ENCODE measurements around the gene KHNYN.

Gene KHNYN

DNA sequence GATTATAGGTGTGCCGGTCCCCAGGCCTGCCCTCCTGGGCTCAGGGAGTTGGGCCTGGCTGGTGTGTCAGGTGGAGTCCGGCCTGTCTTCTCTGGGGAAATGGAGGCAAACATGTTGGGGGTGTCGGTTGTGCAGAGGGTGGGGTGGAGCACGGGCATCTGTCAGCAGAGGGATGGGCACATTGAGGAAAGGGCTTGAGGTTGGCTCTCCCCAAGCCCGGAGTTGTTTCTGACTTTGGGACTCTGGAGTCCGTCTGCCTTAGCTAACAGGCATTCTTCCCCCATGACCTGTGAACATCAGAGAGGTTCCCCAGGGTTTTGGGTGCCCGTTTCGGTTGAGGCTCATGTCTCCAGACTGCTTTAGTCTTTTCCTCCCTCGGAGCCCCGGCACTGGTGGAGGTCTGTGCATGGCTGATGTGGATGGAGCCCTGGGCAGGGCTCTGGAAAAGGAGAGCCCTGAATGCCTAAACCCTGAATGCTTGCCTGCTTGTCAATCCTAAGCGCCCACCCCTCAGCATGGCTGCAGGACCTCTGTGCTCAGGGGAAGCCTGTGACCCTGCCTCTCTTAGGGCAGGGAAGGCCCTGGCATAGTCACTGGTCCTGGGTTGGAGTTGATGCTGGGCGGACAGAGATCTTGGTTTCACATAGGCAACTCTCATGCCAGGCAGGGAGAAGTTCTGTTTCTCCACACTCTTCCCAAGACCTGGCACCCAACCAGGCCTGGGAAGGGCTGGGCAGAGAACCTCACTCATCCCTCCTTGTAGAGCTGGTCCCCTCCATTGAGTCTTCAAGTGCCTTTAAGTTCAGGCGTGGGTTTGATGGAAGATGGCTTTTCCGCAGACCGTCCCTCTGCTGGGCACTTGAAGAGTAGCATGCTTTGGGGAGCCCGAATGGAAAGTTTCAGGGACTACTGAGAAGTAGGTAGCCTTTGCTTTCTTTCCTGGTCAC, 18.0 kb upstream of the KHNYN start:
- Mint-ChIP-seq H3K27ac (peak overlapping the region in 1 of 3 experiments; percentile 22), H3K4me3 (no peak overlapping the region), H3K4me1 (no peaks in the 10 kb centered on the region), H3K9me3 (no peaks in the 10 kb centered on the region), H3K27me3 (ENCODE audit: low read depth) (no peaks in the 10 kb centered on the region), H3K36me3 (ENCODE audit: low read depth) (peaks cover 68% of the 10 kb centered on the region)
- TF ChIP-seq, protein P1, sequence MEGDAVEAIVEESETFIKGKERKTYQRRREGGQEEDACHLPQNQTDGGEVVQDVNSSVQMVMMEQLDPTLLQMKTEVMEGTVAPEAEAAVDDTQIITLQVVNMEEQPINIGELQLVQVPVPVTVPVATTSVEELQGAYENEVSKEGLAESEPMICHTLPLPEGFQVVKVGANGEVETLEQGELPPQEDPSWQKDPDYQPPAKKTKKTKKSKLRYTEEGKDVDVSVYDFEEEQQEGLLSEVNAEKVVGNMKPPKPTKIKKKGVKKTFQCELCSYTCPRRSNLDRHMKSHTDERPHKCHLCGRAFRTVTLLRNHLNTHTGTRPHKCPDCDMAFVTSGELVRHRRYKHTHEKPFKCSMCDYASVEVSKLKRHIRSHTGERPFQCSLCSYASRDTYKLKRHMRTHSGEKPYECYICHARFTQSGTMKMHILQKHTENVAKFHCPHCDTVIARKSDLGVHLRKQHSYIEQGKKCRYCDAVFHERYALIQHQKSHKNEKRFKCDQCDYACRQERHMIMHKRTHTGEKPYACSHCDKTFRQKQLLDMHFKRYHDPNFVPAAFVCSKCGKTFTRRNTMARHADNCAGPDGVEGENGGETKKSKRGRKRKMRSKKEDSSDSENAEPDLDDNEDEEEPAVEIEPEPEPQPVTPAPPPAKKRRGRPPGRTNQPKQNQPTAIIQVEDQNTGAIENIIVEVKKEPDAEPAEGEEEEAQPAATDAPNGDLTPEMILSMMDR (IDR thresholded peaks at IDR 0.05; ENCODE audit: unreplicated experiment in 3 of 3): peak; percentile 60 to 68 (median 65)

DNA sequence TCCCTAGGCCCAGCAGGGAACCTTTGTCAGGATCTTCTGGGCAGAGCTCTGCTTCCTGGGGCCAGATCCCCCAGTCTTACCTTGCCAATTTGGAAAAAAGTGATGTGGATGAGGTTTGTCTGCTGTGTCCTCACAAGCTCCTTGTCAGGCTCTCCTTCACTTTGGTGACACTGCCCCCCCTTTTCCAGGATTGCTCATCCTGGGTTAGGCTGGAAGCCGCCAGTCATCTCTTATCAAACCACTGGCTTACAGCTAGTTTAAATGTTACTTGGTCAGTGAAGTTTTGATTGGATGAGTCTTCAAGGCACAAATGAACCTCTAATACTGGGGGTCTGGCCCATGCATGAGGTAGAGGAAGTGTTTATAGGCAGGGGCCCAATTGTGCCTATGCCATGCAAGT, 15.7 kb upstream of the KHNYN start:
- TF ChIP-seq, protein P1 (IDR thresholded peaks at IDR 0.05; ENCODE audit: unreplicated experiment in 3 of 3): no peak
- H3K9me3 Mint-ChIP-seq: no peaks in the 10 kb centered on the region
- peaks cover 56% of the 10 kb centered on the region for H3K36me3 Mint-ChIP-seq (ENCODE audit: low read depth)
- H3K4me3 Mint-ChIP-seq: no peak overlapping the region
- no peaks in the 10 kb centered on the region for H3K27me3 Mint-ChIP-seq (ENCODE audit: low read depth)
- H3K27ac Mint-ChIP-seq: no peak overlapping the region
- H3K4me1 Mint-ChIP-seq: no peaks in the 10 kb centered on the region

DNA sequence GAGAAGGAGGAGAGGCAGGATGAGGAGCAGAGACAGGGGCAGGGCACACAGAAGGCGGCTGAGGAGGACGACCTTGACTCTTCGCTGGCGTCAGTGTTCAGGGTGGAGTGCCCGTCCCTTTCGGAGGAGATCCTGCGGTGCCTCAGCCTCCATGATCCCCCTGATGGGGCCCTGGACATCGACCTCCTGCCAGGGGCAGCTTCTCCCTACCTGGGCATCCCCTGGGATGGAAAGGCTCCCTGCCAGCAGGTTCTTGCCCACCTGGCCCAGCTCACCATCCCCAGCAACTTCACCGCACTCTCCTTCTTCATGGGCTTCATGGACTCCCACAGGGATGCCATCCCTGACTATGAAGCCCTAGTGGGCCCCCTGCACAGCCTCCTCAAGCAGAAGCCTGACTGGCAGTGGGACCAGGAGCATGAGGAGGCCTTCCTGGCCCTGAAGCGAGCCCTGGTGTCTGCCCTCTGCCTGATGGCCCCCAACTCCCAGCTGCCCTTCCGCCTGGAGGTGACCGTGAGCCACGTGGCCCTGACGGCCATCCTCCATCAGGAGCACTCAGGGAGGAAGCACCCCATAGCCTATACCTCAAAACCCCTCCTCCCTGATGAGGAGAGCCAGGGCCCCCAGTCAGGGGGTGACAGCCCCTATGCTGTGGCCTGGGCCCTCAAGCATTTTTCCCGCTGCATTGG, 14.9 kb upstream of the KHNYN start:
- H3K4me3 Mint-ChIP-seq: no peak overlapping the region
- H3K4me1 Mint-ChIP-seq: no peaks in the 10 kb centered on the region
- peaks cover 3% of the 10 kb centered on the region for H3K27me3 Mint-ChIP-seq (ENCODE audit: low read depth)
- H3K36me3 Mint-ChIP-seq (ENCODE audit: low read depth): peaks cover 54% of the 10 kb centered on the region
- no peak overlapping the region for H3K27ac Mint-ChIP-seq
- H3K9me3 Mint-ChIP-seq: no peaks in the 10 kb centered on the region
- TF ChIP-seq, protein P1 (IDR thresholded peaks at IDR 0.05; ENCODE audit: unreplicated experiment in 3 of 3): no peak

DNA sequence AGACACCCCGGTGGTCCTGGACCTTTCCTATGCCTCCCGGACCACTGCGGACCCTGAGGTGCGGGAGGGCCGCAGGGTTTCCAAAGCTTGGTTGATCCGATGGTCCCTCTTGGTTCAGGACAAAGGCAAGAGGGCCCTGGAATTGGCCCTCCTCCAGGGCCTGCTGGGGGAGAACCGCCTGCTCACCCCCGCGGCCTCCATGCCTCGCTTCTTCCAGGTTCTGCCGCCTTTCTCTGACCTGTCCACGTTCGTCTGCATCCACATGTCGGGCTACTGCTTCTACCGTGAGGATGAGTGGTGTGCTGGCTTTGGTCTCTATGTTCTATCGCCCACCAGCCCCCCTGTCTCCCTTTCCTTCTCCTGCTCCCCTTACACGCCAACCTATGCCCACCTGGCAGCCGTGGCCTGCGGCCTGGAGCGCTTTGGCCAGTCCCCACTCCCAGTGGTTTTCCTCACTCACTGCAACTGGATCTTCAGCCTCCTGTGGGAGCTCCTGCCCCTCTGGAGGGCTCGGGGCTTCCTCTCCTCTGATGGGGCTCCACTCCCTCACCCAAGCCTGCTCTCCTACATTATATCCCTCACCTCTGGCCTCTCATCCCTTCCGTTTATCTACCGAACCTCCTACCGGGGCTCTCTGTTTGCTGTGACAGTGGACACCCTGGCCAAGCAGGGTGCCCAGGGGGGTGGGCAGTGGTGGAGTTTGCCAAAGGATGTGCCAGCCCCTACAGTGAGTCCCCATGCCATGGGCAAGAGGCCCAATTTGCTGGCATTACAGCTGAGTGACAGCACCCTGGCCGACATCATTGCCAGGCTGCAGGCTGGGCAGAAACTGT, 14.1 kb upstream of the KHNYN start:
- no peaks in the 10 kb centered on the region for H3K4me1 Mint-ChIP-seq
- no peak overlapping the region for H3K4me3 Mint-ChIP-seq
- no peaks in the 10 kb centered on the region for H3K9me3 Mint-ChIP-seq
- H3K27ac Mint-ChIP-seq: no peak overlapping the region
- H3K27me3 Mint-ChIP-seq (ENCODE audit: low read depth): peaks cover 3% of the 10 kb centered on the region
- H3K36me3 Mint-ChIP-seq (ENCODE audit: low read depth): peaks cover 52% of the 10 kb centered on the region
- TF ChIP-seq, protein P1 (IDR thresholded peaks at IDR 0.05; ENCODE audit: unreplicated experiment in 3 of 3): no peak

DNA sequence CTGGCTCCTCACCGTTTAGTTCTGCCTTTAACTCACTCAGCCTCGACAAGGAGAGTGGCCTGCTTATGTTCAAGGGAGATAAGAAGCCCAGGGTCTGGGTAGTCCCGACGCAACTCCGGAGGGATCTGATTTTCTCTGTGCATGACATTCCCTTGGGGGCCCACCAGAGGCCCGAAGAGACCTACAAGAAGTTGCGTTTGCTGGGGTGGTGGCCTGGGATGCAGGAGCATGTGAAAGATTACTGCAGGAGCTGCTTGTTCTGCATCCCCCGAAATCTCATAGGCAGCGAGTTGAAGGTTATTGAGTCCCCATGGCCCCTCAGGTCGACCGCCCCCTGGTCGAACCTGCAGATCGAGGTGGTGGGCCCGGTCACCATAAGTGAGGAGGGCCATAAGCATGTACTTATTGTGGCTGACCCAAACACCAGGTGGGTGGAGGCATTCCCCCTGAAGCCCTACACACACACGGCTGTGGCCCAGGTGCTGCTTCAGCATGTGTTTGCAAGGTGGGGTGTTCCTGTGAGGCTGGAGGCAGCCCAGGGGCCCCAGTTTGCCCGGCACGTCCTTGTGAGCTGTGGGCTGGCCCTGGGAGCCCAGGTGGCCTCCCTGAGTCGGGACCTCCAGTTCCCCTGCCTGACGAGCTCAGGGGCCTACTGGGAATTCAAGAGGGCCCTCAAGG, 13.4 kb upstream of the KHNYN start:
- Mint-ChIP-seq H3K4me3 (no peak overlapping the region), H3K27me3 (ENCODE audit: low read depth) (peaks cover 3% of the 10 kb centered on the region)

More for the DNA sequence above, 13.4 kb upstream of the KHNYN start:
- H3K4me1 Mint-ChIP-seq: no peaks in the 10 kb centered on the region
- H3K27ac Mint-ChIP-seq: no peak overlapping the region
- no peaks in the 10 kb centered on the region for H3K9me3 Mint-ChIP-seq
- TF ChIP-seq, protein P1 (IDR thresholded peaks at IDR 0.05; ENCODE audit: unreplicated experiment in 3 of 3): no peak
- H3K36me3 Mint-ChIP-seq (ENCODE audit: low read depth): peaks cover 45% of the 10 kb centered on the region
